GM19193 (cell line): ENCODE data around the gene ERO1B.

Experiments
- POLR2A ChIP-seq: IDR thresholded peaks from 4 replicates; pipeline ENCODE4 v1.6.1; 2011; ENCODE audit not compliant: insufficient read depth, insufficient read length; ENCODE audit errors: extremely low read depth

Gene ERO1B

DNA sequence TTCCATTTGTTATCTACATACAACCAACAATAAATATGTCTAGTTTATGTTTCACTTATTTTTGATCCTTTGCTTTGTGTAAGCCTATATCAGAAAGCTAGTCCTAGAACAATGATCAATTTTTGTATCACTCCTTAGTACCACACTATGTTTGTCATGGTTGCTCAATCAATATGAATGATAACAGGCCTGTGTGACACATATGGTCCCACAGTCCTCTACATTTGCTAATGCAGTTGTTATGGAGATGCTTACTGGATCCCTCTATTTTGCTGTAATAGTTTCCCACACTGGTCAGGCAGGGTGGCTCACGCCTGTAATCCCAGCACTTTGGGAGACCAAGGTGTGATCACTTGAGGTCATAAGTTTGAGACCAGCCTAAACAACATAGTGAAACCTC, 59.1 kb downstream of the ERO1B start:
- no peak for TF ChIP-seq POLR2A

DNA sequence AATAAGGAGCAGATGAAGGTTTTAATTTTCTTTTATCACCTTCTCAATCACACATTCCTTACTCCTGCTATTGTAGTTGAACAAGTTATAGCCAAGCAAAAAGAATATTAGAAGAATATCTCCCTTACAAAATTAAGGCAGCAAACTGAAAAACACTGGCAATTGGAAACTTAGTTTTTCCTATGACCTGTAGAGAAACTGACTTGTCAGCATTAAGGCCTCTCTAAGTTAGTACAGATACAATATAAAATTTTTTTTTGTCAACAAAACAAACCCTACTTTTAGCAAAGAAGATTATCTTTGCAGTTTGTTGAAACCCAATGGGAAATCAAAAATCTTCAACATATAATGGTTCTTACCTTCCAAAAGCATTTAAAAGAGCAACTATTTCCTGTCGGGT, 61.3 kb downstream of the ERO1B start:
- no peak for TF ChIP-seq POLR2A

DNA sequence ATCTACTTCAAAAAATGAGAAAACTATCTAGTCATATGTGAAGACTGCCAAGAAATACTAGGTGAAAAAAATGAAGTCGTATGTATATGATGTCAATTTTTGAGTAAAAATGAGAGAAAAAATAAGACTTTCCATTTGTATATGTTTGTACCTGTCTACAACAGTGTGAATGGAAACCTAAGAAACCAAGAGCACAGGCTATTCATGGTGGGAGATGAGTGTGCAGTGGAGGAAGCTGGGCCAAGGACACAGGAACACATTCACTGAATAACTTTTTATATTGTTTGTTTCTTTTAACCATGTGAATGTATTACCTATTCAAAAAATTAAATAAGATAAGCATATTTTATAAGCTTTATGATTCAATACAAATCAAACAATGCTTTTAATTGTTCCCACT, 67.0 kb downstream of the ERO1B start:
- no peak for TF ChIP-seq POLR2A

DNA sequence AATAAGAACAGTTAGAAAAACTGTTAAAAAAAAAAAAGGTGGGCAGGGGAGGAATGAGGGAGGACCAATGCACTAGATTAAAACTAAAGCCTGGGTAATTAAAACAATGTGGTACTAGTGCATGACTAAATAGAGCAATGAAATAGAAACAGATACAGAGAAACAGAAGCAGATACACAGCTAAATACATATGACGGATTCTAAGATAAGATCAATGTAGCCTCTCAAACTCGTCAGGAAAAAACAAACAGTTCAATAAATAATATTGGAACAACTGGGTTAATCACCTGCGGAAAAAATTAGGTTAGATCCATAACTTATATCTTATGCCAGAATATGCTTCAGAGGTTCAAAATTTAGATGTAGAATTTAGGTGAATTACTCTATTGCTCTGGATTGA, 68.2 kb downstream of the ERO1B start:
- no peak for TF ChIP-seq POLR2A

DNA sequence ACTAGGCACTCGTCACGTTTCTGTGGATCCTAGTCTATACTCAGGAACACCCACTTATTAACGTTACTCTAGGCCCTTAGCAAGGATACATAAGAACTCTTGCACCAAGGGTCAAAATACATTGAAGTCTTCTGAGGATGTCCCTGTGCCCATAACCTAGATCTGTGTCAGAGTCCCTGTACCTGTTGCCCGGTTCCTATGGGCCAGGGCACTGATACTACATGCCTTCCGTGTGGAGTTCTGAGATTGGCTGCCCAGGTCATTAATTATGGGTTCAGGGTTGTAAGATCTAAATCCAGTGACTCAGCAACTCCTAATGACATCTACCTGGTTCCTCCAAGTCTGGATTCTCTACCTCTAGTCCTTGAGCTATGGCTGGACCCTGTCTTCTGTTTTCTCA, 69.9 kb downstream of the ERO1B start:
- TF ChIP-seq POLR2A = no peak

DNA sequence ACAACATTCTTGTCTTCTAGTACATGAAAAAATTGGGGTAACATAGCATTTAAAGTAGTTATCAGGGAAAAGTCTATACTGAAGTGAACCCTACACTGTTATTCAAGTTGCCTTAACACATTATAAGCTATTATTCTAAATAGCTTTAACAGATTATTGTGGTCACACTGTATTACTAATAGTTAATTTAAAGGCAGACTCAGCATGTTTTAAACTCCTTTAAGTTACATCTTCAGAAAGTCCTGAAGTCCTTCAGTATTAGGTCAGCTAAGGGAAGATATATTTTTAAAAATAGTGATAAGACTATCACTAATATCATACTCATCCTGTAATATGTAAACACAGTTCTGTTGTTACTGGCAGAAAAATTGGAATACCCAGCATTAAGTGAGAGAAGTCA, 72.0 kb downstream of the ERO1B start:
- TF ChIP-seq POLR2A = no peak

DNA sequence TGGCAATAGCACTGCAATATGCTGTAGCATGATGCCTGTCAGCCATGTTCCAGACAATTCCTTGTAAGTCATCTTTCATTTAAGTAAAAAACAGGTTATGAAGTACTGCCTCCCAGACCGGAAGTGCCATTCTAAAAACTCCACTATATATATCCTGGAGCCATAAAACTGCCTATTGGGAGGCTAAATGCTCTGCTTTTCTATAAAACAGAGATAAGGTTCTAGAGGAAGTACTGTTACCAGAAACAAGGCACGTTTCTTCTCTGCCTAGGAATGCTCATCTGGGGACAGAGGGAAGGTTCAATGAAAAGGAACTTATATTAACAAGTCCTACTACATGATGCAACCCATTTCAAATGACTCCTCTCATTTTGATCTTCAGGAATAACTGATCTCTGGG, 72.6 kb downstream of the ERO1B start:
- no peak for TF ChIP-seq POLR2A

DNA sequence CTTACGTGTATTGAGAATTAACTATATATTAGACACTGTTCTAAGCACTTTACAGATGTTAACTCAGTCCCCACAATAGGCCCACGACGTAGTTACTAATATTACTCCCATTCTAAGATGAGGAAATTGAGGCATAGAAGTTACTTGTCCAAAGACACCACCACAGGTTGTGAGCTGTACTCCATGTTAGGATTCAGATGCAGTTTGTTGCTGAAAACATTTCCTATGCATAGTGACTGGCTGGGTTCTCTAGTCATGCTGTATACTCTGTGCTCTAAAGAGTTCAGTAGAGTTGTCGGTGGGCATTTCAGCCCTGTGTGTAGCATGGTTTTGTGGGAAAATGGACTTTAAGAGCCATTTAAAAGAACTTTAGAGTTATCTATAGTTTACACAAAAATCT, 74.2 kb downstream of the ERO1B start:
- TF ChIP-seq POLR2A = no peak

DNA sequence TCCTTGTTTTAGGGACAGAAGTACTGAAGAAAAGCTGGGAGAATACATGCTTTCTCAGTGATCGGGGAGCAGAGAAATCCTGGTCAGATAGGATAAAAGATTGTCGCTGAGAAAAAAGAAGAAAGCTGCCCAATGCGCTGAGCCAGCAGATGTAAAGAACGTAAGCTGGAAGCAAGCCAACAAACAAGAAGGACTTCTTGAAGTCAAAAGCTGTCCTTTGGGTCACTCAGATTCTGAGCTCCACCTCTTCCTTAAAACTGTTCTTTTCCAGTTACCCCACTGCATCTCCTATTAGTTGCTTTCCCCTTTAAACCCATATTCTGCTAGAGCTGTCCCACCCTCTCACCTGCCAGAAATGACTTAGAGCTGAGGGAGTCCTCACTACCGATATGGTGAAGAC, 74.6 kb downstream of the ERO1B start:
- TF ChIP-seq POLR2A = no peak

DNA sequence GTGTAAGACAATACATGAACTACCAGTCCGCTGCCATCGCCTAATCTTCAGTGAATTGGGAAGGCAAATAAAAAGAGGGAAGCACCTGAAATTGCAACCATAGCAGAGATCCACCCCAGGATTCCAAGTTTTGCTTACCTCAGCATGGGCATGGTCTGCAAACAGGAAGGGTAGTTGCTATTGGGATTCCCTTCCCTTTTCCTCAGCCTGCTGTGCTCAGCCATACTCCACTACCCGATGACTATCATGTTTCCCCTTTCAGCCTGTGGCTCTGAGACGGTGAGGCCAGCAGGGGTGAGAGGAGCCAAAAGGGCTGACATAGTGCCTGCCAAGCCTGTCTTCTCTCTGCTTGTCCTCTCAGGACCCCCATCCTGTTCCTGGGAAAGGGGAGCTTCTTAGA, 75.2 kb downstream of the ERO1B start:
- TF ChIP-seq POLR2A = no peak

DNA sequence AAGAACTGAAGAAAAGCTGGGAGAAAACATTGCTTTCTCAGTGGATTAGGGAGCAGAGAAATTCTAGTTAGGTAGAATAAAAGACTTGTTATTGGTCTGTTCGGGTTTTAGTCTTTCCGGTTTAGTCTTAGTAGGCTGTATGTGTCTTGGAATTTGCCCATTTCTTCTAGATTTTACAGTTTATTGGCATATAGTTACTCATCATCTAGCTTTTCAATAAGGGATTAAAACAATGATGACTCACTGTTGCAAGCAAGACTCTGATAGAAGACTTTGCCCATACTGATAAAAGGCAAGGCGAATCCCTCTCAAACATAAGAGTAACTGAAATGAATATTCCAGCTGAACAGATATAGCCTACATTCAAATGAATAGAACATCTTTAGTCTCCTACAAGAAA, 77.1 kb downstream of the ERO1B start:
- no peak for TF ChIP-seq POLR2A

DNA sequence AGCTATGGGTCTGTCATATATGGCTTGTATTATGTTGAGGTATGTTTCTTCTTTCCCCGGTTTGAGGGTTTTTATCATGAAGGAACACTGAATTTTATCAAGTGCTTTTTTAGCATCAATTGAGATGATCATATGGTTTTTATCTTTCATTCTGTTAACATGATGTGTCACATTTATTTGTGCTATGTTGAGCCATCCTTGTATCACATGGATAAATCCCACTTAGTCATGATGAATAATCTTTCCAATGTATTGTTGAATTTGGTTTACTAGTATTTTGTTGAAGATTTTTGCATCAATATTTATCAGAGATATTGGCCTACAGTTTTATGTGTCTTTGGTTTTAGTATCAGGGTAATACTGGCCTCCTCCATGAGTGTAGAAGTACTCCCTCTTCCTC, 77.7 kb downstream of the ERO1B start:
- TF ChIP-seq POLR2A = no peak

DNA sequence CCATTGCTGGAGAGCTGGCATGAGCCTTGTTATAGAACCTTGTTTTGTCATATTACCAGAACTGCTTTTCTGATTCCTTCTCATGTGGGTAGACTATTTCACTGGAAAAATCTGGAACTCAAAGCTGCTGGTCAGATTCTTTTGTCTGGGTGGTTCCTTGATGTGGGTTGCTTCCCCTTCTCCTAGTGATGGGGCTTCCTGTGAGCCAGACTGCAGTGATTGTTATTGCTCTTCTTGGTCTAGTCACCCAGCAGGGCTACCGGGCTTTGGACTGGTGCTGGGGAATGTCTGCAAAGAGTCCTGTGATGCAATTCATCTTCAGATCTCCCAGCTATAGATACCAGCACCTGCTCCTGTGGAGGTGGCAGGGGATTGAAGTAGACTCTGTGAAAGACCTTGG, 80.0 kb downstream of the ERO1B start:
- TF ChIP-seq POLR2A = no peak

DNA sequence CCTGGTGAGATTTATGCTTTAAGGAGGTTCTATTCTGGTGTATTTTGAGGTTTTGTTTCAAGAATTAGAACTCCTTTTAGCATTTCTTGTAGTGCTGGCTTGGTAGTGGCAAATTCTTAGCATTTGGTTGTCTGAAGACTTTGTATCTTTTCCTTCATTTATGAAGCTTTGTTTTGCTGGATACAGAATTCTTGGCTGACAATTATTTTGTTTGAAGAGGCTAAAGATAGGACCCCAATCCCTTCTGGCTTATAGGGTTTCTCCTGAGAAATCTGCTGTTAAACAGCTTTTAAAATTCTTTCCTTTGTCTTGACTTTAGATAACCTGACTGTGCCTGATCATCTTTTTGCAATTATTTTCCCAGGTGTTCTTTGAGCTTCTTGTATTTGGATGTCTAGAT, 80.8 kb downstream of the ERO1B start:
- no peak for TF ChIP-seq POLR2A

DNA sequence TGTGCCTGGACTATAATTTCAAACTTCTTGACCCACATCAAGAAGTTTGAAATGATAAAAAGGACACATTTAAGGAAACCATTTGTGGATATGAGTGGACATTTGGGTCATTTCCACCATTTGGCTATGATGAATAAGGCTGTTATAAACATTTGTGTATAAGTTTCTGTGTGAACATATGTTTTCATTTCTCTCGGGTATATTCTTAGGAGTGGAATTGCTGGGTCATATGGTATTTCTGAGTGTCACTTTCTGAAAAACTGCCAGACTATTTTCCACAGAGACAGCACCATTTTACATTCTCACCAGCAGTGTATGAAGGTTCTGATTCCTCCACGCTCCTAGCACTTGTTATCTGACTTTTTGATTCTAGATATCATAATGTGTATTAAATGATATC, 88.6 kb downstream of the ERO1B start:
- no peak for TF ChIP-seq POLR2A

DNA sequence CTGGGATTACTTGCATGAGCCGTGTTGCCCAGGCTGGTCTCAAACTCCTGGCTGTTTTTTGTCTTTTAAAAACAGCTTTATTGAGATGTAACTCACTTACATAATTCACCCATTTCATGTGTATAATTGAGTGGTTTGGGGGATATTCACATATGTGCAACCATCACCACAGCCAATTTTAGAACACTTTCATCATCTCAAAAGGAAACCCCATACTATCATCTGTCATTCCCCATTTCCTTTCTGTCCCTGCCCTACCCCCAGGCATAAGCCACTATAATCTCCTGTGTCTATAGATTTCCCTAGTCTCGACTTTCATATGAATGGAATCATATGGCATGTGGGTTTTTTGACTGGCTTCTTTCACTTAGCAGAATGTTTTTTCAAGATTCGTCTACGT, 96.1 kb downstream of the ERO1B start:
- TF ChIP-seq POLR2A = no peak

DNA sequence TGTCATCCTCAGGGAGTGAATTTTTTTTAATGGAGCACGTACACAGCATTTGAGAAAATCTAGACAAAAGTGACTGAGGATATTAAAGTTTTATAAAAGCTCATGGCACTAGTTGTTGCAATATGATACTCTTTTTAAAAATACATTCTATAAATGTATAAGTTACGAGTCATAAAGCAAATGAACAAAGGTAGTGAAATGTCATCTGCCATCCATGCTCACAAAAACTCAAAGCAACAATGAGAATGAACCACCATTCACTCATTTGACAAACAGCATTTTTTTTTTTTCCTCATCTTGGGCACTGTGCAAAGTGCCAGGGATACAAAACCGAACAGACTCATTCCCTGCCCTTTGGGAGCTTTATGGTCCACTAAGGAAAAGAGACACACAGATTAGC, 100.7 kb downstream of the ERO1B start:
- TF ChIP-seq POLR2A = no peak

DNA sequence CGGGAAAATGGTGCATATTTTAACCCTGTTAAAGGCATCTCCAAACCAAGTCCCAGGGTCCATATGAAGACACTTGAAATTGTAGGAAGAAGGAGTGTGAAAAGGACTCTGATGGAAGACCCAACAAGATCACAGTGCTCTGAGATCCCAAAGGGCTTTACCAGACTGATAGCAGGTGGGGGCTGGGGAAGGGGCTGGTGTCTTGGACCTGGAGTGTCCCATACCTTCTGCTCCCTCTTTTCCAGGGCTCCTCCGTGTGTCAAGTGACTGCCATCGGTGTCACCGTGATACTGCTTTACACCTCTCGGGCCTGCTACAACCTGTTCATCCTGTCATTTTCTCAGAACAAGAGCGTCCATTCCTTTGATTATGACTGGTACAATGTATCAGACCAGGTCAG, 102.1 kb downstream of the ERO1B start:
- TF ChIP-seq POLR2A = no peak
